Activated naive CD4-positive, alpha-beta T cell treated with anti-CD3 and anti-CD28 coated beads, Interleukin-2, amount 50 U/mL, for 72 hours (primary cell): Measurements from ENCODE around the gene NANOS1. TPM values are rescaled to one million over a fixed set of nuclear protein-coding genes. Genes with fewer than 3 reads are reported as not detected.

Source experiments
- ATAC-seq, 2 donors: fragments of 150-1000 bp; cut with Tn5 transposase; 2 replicates each; pipeline ENCODE4 v1.10.0; 2021; ENCODE audit warnings: mild to moderate bottlenecking in 2 of 2, moderate library complexity in 2 of 2
- DNase-seq, 2 donors: peaks; one replicate each; pipeline ENCODE4 v3.0.0; 2021 to 2022; ENCODE audit warnings: low spot score in 2 of 2
- H3K27ac Mint-ChIP-seq, 2 donors: one replicate each; pipeline ENCODE4 v1.8.0; 2022; ENCODE audit warnings: mild to moderate bottlenecking in 2 of 2, mixed read lengths in 2 of 2
- H3K36me3 Mint-ChIP-seq, 2 donors: one replicate each; pipeline ENCODE4 v1.8.0; 2022; ENCODE audit warnings: mixed read lengths in 2 of 2
- H3K9me3 Mint-ChIP-seq, 2 donors: one replicate each; pipeline ENCODE4 v1.8.0; 2022; ENCODE audit warnings: mixed read lengths in 2 of 2
- total RNA-seq, 2 donors: library from RNA; stranded (reverse); gene quantifications; one replicate each; pipeline ENCODE4 v1.2.3, GENCODE V29; 2022

Gene NANOS1
- total RNA-seq, 2 donors from 2014 or later, result 0.14 TPM; not detected in 1

DNA sequence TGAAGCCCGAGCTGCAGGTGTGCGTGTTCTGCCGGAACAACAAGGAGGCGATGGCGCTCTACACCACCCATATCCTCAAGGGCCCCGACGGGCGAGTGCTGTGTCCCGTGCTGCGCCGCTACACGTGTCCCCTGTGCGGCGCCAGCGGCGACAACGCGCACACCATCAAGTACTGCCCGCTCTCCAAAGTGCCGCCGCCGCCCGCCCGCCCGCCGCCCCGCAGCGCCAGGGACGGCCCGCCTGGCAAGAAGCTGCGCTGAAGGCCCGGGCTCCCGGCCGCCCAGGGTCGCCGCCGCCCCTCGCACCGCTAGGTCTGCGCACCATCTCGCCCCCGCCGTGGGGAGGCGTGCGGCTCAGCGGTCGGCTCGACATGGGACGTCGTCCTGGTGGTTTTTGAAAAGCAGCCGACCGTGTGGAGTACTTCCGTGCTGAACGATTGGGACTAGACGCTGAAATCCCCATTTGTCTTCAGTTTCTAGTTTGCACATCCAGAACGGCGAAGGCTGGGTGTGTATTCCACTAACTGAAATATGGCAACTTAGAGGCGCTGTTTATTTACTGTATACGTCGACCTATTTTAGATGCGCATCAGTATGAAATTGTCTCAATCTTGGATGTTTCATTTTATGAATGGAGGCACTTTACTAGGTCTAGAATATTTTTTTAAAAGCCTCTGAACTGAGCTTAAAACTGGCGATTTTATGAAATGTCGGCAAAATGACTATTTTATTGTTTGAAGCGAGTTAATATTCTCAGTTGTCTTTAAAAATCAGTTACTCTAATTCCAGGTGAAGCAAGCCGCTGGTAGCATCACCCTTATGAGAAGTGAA lies 1.1 kb downstream of the NANOS1 start:
- Mint-ChIP-seq H3K27ac (no peak overlapping the region), H3K9me3 (no peaks in the 10 kb centered on the region), H3K36me3 (peaks cover 5 to 6% of the 10 kb centered on the region in 2 donors)
- DNase-seq, result peak; percentile 57 to 59
- ATAC-seq, result peak; percentile 50 to 71

DNA sequence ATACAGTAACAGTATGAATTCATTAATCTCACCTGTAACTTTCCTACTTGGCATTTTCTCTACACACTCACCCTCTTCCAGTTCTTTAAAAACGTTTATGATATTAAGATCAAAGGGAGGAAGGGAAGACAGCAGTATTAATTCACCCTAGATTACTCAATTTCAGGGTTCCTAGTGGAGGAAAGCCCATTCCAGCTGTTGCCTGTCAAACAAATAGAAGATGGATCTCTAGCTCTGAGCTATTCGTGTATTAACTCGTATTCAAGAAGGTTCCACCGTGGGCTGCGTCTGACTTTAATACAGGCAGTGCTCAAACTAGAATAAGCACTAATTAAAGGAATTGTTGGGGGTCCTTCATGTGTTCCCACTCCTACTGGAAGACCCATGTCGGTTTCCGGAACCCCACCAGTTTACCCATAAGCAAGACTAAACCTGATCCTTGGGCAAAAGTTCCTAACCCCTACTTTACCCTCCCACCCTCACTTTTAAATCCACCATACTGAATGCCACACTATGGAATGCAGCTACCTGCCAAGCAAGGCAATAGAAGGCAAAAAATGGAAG lies 2.1 kb downstream of the NANOS1 start:
- Mint-ChIP-seq H3K27ac (no peak overlapping the region), H3K36me3 (peaks cover 5 to 6% of the 10 kb centered on the region in 2 donors), H3K9me3 (no peaks in the 10 kb centered on the region)
- DNase-seq (no peak), ATAC-seq (no peak)

DNA sequence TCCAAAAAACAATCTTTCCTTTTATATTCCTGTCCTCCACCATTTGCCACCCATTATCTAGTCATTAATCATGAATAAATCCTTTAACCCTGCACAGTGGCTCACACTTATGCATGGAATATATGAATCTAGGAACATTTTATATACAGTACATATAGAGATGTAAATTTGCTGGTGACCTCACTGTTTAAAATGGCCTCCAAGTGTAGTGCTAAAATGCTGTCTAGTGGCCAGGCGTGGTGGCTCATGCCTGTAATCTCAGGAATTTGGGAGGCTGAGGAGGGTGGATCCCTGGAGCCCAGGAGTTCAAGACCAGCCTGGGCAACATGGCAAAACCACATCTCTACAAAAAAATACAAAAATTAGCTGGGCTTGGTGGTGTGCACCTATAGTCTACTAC lies 9.6 kb downstream of the NANOS1 start:
- Mint-ChIP-seq H3K27ac (no peak overlapping the region), H3K9me3 (no peaks in the 10 kb centered on the region)

DNA sequence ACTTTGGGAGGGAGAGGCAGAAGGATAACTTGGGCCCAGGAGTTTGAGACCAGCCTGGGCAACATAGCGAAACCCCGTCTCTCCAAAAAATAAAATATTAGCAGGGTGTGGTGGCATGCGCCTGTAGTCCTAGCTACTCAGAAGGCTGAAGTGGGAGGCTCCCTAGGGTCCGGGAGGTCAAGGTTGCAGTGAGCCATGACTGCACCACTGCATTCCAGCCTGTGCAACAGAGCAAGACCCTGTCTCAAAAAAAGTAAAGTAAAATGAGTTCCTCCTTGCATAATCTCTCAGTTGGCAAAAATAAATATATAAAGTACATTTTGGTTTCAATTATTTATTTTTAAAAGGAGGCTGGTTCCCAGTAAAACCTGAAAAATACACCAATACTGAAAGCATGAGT lies 11.8 kb downstream of the NANOS1 start:
- Mint-ChIP-seq H3K9me3 (no peaks in the 10 kb centered on the region), H3K36me3 (peaks cover 35 to 54% of the 10 kb centered on the region in 2 donors), H3K27ac (peak overlapping the region in 1 of 2 donors; percentile 22)
- ATAC-seq (no peak), DNase-seq (no peak)

More for the DNA sequence above, 9.6 kb downstream of the NANOS1 start:
- DNase-seq (no peak), ATAC-seq (no peak)
- peaks cover 27 to 45% of the 10 kb centered on the region in 2 donors for H3K36me3 Mint-ChIP-seq

DNA sequence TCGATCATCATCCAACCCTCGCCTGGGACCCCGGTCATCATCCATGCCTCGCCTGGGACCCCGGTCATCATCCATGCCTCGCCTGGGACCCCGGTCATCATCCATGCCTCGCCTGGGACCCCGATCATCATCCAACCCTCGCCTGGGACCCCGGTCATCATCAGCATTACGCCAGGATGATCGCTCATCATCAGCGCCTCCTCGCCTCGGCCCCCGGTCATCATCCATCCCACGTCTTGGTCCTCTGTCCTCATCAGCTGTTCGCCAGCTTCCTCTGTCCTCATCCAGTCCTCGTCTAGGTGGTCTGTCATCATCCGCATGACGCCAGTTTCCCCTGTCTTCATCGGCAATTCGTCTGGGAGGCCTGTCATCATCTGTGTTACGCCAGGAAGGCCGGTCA lies 12.7 kb downstream of the NANOS1 start:
- no peak for DNase-seq
- H3K27ac Mint-ChIP-seq, result peak overlapping the region in 1 of 2 donors; percentile 70
- no peaks in the 10 kb centered on the region for H3K9me3 Mint-ChIP-seq
- H3K36me3 Mint-ChIP-seq, result peaks cover 34 to 53% of the 10 kb centered on the region in 2 donors
- ATAC-seq, result no peak

DNA sequence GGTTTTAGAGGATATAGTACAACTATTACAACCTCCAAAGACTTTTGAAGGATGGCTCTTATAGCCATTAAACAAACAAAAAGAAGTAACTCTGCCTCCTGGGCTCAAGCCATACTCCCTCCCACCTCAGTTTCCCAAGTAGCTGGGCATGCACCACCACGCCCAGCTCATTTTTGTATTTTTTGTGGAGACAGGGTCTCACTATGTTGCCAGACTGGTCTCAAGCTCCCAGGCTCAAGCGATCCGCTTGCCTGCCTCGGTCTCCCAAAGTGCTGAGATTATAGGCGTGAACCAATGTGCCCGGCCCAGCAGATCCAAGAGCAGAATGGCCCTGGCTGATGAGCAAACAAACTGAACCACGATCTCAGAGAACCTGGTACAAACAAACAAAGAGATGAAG lies 16.0 kb downstream of the NANOS1 start:
- no peaks in the 10 kb centered on the region for H3K9me3 Mint-ChIP-seq
- DNase-seq, result no peak
- ATAC-seq, result no peak
- peak overlapping the region in 1 of 2 donors; percentile 6 for H3K27ac Mint-ChIP-seq
- H3K36me3 Mint-ChIP-seq, result peaks cover 34 to 48% of the 10 kb centered on the region in 2 donors

DNA sequence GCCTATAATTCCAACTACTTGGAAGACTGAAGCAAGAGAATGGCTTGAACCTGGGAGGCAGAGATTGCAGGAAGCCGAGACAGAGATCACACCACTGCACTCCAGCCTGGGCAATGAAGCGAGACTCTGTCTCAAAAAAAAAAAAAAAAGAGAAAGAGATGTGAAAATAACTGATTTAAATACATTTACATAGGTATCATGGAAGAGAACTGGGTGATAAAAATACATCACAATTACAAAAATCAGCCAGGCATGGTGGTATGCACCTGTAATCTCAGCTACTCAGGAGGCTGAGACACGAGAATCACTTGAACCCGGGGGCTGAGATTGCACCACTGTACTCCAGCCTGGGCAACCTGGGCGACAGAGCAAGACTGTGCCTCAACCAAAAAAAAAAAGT lies 19.8 kb downstream of the NANOS1 start:
- no peak for DNase-seq
- no peak for ATAC-seq
- Mint-ChIP-seq H3K27ac (no peak overlapping the region), H3K36me3 (peaks cover 37 to 43% of the 10 kb centered on the region in 2 donors), H3K9me3 (no peaks in the 10 kb centered on the region)

DNA sequence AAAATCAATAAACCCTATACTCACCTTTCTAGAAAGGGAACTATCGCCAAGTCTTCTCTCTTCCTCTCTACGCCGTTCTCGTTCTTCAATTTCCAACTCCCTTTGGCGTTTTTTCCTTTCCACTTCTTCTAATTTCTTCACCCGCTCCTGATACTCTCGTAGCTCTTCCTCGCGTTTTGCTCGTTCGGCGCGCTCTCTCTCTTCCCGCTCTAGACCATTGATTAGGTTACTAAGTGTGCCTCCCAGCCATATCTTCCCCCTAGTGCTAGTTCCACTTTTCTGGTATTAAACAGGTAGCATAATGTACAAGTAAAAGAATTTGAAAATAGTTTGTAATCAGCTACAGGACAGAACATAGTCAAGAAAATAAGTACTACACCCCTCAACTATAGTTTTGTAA lies 20.3 kb downstream of the NANOS1 start:
- ATAC-seq, result no peak
- no peak for DNase-seq
- H3K36me3 Mint-ChIP-seq, result peaks cover 38 to 44% of the 10 kb centered on the region in 2 donors
- H3K9me3 Mint-ChIP-seq, result no peaks in the 10 kb centered on the region
- no peak overlapping the region for H3K27ac Mint-ChIP-seq

DNA sequence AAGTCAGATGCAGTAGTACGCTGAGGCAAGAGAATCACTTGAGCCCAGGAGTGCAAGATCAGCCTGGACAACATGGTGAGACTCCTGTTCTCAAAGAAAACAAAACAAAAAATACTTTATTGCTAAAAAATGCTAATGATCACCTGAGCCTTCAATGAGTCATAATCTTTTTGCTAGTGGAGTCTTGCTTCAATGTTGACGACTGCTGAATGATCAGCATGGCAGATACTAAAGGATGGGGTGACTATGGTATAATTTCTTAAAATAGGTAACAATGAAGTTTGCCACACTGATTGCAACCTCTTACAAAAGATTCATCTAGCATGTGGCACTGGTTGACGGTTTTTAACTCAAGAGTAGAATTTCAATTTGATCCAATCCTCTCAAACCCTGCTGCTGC lies 22.3 kb downstream of the NANOS1 start:
- H3K27ac Mint-ChIP-seq, result no peak overlapping the region
- peaks cover 29 to 33% of the 10 kb centered on the region in 2 donors for H3K36me3 Mint-ChIP-seq
- no peaks in the 10 kb centered on the region for H3K9me3 Mint-ChIP-seq
- ATAC-seq (no peak), DNase-seq (no peak)

DNA sequence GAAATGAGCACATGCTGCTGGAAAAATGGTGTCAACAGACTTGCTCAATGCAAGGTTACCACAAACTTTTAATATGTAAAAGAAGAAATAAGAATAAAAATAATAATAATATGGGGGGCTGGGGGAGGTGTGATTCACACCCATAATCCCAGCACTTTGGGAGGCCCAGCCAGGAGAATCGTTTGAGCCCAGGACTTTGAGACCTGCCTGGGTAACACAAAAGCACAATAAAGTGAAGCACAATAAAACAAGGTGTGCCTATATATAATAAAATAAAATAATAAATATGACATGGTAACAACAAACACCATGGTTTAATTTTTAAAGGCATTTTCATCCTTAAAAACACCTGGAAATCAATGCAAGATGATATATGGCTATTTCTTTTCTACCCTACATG lies 26.0 kb downstream of the NANOS1 start:
- no peak for ATAC-seq
- Mint-ChIP-seq H3K36me3 (peaks cover 36 to 50% of the 10 kb centered on the region in 2 donors), H3K9me3 (no peaks in the 10 kb centered on the region), H3K27ac (no peak overlapping the region)
- no peak for DNase-seq

DNA sequence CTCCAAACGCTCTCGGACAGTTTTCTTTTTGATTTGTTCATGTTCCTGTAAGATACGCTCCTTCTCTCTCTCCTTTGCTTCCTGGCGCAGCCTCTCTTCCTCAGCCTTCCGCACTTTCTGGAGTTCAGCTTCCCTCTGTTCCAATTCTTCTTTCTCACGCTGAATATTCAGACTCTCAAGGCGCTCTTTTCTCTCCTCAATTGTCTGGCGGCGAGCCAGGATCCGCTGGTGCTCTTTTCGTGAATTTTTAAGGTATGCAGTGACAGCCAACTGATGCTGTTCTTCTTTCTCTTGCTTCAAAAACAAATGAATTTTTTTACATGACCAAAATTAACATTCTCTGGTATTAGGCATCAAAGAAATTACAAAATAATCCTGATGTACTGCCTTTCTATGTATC lies 28.5 kb downstream of the NANOS1 start:
- no peak for DNase-seq
- no peaks in the 10 kb centered on the region for H3K9me3 Mint-ChIP-seq
- H3K36me3 Mint-ChIP-seq, result peaks cover 19 to 49% of the 10 kb centered on the region in 2 donors
- no peak for ATAC-seq
- H3K27ac Mint-ChIP-seq, result peak overlapping the region; percentile 58 to 84

DNA sequence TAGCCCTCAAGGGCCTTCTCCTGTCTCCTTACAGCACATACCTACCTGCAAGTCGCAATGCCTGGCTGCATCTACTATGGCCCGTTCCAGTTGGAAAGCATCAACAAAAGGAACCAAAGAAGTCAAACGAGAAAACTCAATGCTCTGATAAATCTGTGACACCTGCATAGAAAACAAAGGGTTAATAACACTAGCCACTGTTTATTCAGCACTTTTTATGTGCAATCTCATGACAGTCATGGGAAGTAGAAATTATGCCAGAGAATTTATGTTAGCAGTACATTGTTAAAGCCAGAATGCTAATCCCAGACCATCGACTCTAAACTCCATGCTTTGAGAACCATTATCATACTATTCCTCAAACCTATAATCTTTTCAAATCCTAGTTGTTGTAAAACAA lies 30.0 kb downstream of the NANOS1 start:
- ATAC-seq, result no peak
- DNase-seq, result no peak
- H3K27ac Mint-ChIP-seq, result no peak overlapping the region
- peaks cover 24 to 49% of the 10 kb centered on the region in 2 donors for H3K36me3 Mint-ChIP-seq
- no peaks in the 10 kb centered on the region for H3K9me3 Mint-ChIP-seq

DNA sequence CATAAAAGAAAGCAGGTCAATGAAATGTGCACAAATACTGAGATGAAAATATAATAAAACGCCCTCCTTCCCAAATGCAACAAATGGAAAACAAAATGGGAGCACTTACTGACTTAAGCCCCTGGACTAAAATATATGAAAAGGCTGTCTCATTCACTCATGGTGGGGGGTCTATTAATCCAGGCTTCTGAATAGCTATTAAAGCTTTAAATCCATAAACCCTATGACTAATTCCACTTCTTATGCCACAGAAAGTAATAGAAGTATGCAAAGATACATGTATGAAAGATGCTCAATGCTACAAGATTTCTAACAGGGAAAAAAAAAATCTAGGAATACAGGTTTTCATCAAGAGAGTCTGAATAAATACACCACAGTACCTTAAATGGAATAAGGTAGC lies 30.6 kb downstream of the NANOS1 start:
- no peak for DNase-seq
- Mint-ChIP-seq H3K36me3 (peaks cover 24 to 48% of the 10 kb centered on the region in 2 donors), H3K9me3 (no peaks in the 10 kb centered on the region), H3K27ac (no peak overlapping the region)
- no peak for ATAC-seq

DNA sequence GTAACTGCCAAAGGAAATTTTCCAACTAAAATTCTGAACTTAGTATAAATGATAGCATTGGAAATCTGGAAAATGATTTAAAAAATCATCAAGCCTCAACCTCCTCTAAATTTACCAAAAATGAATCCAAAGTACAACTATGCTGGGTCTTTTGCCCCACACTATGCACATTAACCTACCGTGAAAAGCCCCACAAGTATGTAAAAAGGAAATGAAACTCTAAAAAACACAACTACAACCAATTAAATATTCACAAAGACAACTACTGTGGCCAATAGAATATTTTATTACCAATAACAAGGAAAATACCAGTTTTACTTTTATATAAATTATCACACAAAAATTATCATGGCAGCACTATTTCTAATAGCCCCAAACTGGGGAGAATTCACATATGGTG lies 31.8 kb downstream of the NANOS1 start:
- Mint-ChIP-seq H3K36me3 (peaks cover 30 to 52% of the 10 kb centered on the region in 2 donors), H3K27ac (peak overlapping the region in 1 of 2 donors; percentile 15), H3K9me3 (no peaks in the 10 kb centered on the region)
- ATAC-seq, result no peak
- no peak for DNase-seq

DNA sequence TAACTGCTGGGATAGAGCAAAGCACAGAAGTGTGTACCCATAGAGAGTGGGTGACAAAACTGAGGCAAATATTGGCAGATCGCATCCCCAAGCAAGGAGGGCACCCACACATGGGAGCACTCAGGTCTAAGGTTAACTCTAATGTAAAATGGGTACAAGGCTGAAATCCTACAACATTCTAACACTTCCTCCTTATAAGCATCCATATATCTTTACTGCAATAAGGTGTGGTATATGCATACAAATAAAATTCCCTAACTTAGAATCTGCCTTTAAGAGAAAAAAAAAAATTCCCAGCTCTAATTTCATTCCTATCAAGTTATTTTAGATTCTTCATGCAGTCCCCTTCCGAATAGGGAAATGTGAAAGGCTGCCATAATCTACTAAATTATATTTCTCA lies 32.4 kb downstream of the NANOS1 start:
- ATAC-seq (no peak), DNase-seq (no peak)
- Mint-ChIP-seq H3K36me3 (peaks cover 30 to 47% of the 10 kb centered on the region in 2 donors), H3K9me3 (no peaks in the 10 kb centered on the region), H3K27ac (peak overlapping the region in 1 of 2 donors; percentile 44)

DNA sequence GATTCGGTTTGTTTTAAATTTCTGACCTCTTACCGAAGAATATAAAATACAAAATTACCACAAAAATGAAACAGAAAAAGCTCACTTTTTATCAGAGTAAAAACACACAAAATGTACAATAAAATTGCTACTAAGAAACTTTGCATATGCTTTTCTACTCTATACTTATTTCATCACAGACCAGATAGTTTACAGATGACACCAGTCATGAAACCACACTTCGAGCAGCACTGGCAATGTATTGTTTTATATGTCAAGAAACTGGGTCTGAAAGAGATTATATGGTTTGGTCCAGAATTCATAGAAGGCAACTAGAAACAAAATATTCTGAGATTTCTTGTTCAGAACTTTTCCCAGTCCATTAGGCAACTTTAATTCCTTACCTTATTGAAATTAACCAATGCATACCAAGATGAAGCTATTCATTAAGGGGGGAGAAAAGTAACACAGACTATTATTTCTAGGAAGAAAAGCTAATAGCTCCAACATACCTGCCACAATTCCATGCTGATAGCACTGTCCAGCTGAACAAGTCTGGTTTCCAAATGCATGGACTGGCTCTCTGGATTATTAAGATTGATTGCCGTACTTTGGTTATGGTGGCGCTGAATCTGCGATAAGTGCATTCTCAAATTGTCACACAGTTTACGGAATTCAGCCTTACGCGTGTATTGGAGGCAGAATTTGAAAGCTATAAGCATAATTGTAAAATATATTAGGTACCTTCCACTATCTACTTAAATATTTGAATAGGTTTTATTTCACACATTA lies 41.1 kb downstream of the NANOS1 start:
- DNase-seq (no peak), ATAC-seq (peak in 1 of 2 donors; percentile 46)
- peak overlapping the region in 1 of 2 donors; percentile 44 for H3K27ac Mint-ChIP-seq
- peaks cover 13 to 37% of the 10 kb centered on the region in 2 donors for H3K36me3 Mint-ChIP-seq
- H3K9me3 Mint-ChIP-seq, result no peaks in the 10 kb centered on the region

DNA sequence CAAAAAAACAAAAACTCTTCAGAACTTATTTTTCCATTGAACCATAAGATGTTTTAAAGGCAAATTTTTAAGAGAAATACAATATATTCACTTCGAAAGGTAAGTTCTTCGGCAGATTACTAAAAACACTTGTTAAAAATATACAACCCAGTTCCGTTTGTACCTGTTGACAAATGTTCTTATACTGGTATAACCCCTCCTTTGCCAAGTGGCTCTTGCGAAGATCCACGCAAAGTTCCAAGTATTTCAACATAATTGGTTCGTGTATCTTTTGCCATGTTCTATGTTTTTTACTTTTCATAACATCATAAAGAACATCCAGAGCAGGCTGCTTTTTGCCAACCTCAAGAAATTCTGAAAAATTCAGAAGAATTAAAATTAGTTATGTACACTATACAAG lies 44.1 kb downstream of the NANOS1 start:
- no peak for ATAC-seq
- Mint-ChIP-seq H3K36me3 (peaks cover 10 to 43% of the 10 kb centered on the region in 2 donors), H3K27ac (peak overlapping the region in 1 of 2 donors; percentile 17), H3K9me3 (no peaks in the 10 kb centered on the region)
- no peak for DNase-seq
